ENCODE measurements around the gene TPM4.

Gene TPM4

GRCh38 chr19:16041991-16042386 lies 34.3 kb upstream of the TPM4 start:
- DNase-seq, result no peak
- no peak for ATAC-seq

- ATAC-seq (no peak), DNase-seq (no peak)
Observed at GRCh38 chr19:16042533-16043085, 33.7 kb upstream of the TPM4 start.

- ATAC-seq (no peak), DNase-seq (no peak)
Observed at GRCh38 chr19:16043156-16043757, 33.0 kb upstream of the TPM4 start.

GRCh38 chr19:16044746-16045145 lies 31.5 kb upstream of the TPM4 start:
- no peak for DNase-seq
- ATAC-seq, result no peak

GRCh38 chr19:16045171-16045570 lies 31.1 kb upstream of the TPM4 start:
- DNase-seq, result no peak
- no peak for ATAC-seq

- no peak for ATAC-seq
- DNase-seq, result no peak
Observed at GRCh38 chr19:16045893-16046292, 30.4 kb upstream of the TPM4 start.

- ATAC-seq (no peak), DNase-seq (no peak)
Observed at GRCh38 chr19:16048583-16048982, 27.7 kb upstream of the TPM4 start.

GRCh38 chr19:16051254-16052025 lies 24.9 kb upstream of the TPM4 start:
- ATAC-seq (peak; percentile 98), DNase-seq (no peak)

- DNase-seq, result no peak
- no peak for ATAC-seq
Observed at GRCh38 chr19:16052353-16052752, 23.9 kb upstream of the TPM4 start.

- ATAC-seq (no peak), DNase-seq (no peak)
Observed at GRCh38 chr19:16057062-16057461, 19.2 kb upstream of the TPM4 start.

- no peak for ATAC-seq
- no peak for DNase-seq
Observed at GRCh38 chr19:16060294-16060693, 16.0 kb upstream of the TPM4 start.

- DNase-seq (peak; percentile 48), ATAC-seq (peak; percentile 77)
Observed at GRCh38 chr19:16061943-16062342, 14.4 kb upstream of the TPM4 start.

GRCh38 chr19:16062789-16063188 lies 13.5 kb upstream of the TPM4 start:
- peak; percentile 74 for DNase-seq
- ATAC-seq, result no peak

- DNase-seq (no peak), ATAC-seq (no peak)
Observed at GRCh38 chr19:16064209-16064889, 11.9 kb upstream of the TPM4 start.

GRCh38 chr19:16066611-16067104 lies 9.6 kb upstream of the TPM4 start:
- DNase-seq, result peak; percentile 58
- ATAC-seq, result no peak

GRCh38 chr19:16067205-16067938 lies 8.9 kb upstream of the TPM4 start:
- DNase-seq (no peak), ATAC-seq (no peak)

- DNase-seq (no peak), ATAC-seq (no peak)
Observed at GRCh38 chr19:16068696-16069259, 7.5 kb upstream of the TPM4 start.

- peak; percentile 4 for ATAC-seq
Observed at GRCh38 chr19:16069813-16070365, 6.4 kb upstream of the TPM4 start.

GRCh38 chr19:16070366-16070990 lies 5.8 kb upstream of the TPM4 start:
- DNase-seq, result peak; percentile 80

More at GRCh38 chr19:16069813-16070365, 6.4 kb upstream of the TPM4 start:
- no peak for DNase-seq

GRCh38 chr19:16071072-16071691 lies 5.1 kb upstream of the TPM4 start:
- ATAC-seq, result no peak
- DNase-seq, result no peak

More at GRCh38 chr19:16070366-16070990, 5.8 kb upstream of the TPM4 start:
- ATAC-seq, result peak; percentile 96

Data from stimulated activated naive CD8-positive, alpha-beta T cell treated with anti-CD3 and anti-CD28 coated beads, Interleukin-15, Interleukin-2, amounts not matched to agents 100 U/mL and 50 U/mL, for 24 hours (primary cell).